GM18519 (cell line): ENCODE measurements around the gene HHIPL1.
"Not testable (repeated sequence)": the region's sequence is repeated elsewhere in the genome, so short reads cannot be mapped to it uniquely, and the experiment has no call there.

Experiments used
- ATAC-seq: cut with Tn5 transposase; IDR thresholded peaks from one replicate; pipeline ENCODE4 v1.9.1; 2021; ENCODE audit warnings: mild to moderate bottlenecking, moderate library complexity; ENCODE audit not compliant: unreplicated experiment, low FRiP score

The HHIPL1 gene

GRCh38 chr14:99657645-99658155, 12.8 kb downstream of the HHIPL1 start:
- no peak for ATAC-seq

GRCh38 chr14:99658218-99658845, 13.4 kb downstream of the HHIPL1 start:
- no peak for ATAC-seq

- no peak for ATAC-seq
Measured at GRCh38 chr14:99659333-99659741, 14.4 kb downstream of the HHIPL1 start.

- no peak for ATAC-seq
Measured at GRCh38 chr14:99660006-99660566, 15.2 kb downstream of the HHIPL1 start.

GRCh38 chr14:99660794-99661193, 15.9 kb downstream of the HHIPL1 start:
- no peak for ATAC-seq

GRCh38 chr14:99661206-99661605, 16.3 kb downstream of the HHIPL1 start:
- not testable (repeated sequence) for ATAC-seq

GRCh38 chr14:99662846-99663245, 17.9 kb downstream of the HHIPL1 start:
- ATAC-seq, result no peak

- no peak for ATAC-seq
Measured at GRCh38 chr14:99663386-99664057, 18.6 kb downstream of the HHIPL1 start.

- no peak for ATAC-seq
Measured at GRCh38 chr14:99664058-99664936, 19.4 kb downstream of the HHIPL1 start.

- no peak for ATAC-seq
Measured at GRCh38 chr14:99664937-99665273, 20.0 kb downstream of the HHIPL1 start.

- ATAC-seq, result no peak
Measured at GRCh38 chr14:99666533-99666932, 21.6 kb downstream of the HHIPL1 start.

- no peak for ATAC-seq
Measured at GRCh38 chr14:99667045-99667444, 22.1 kb downstream of the HHIPL1 start.

GRCh38 chr14:99667821-99668220, 22.9 kb downstream of the HHIPL1 start:
- no peak for ATAC-seq

- ATAC-seq, result no peak
Measured at GRCh38 chr14:99668307-99669295, 23.7 kb downstream of the HHIPL1 start.

- no peak for ATAC-seq
Measured at GRCh38 chr14:99670361-99671234, 25.7 kb downstream of the HHIPL1 start.

GRCh38 chr14:99671235-99672224, 26.6 kb downstream of the HHIPL1 start:
- no peak for ATAC-seq

GRCh38 chr14:99672506-99673304, 27.8 kb downstream of the HHIPL1 start:
- peak; percentile 67 for ATAC-seq
